ENCODE measurements around the gene PKDREJ. TPM values are rescaled to one million over a fixed set of nuclear protein-coding genes. Genes with fewer than 3 reads are reported as not detected.

PKDREJ gene
- polyA plus RNA-seq, 3 donors: 0.33 to 0.52 (median 0.47) TPM

Other genes starting within 250 kb of the PKDREJ start
- gene PPARA, start 112.8 kb downstream of the PKDREJ start, polyA plus RNA-seq (ENCODE audit: insufficient read length in 3 of 3): 10 to 100 TPM; 23.3 to 39.7 (median 38.3) TPM
- gene CDPF1, start 13.1 kb downstream of the PKDREJ start, polyA plus RNA-seq (ENCODE audit: insufficient read length in 3 of 3): 10 to 100 TPM; 13.4 to 15.9 (median 14.5) TPM
- 10 to 100 TPM; 52.0 to 62.8 (median 60.0) TPM for gene TTC38, start 4.7 kb upstream of the PKDREJ start, polyA plus RNA-seq (ENCODE audit: insufficient read length in 3 of 3)
- 10 to 100 TPM; 18.4 to 22.9 (median 18.6) TPM for gene GTSE1, start 33.5 kb upstream of the PKDREJ start, polyA plus RNA-seq (ENCODE audit: insufficient read length in 3 of 3)
- gene TRMU, start 72.4 kb upstream of the PKDREJ start, polyA plus RNA-seq (ENCODE audit: insufficient read length in 3 of 3): 10 to 100 TPM; 55.1 to 58.5 (median 55.9) TPM